Peyer's patch (tissue), 4 donors: ENCODE measurements around the gene PRR23B.

Experiments
- CTCF ChIP-seq, 6 experiments: fragments of 450-650 bp in 4 of 6; fragments of 200-600 bp in 2 of 6; sonication (generic) in 1 of 6; IDR thresholded peaks; one replicate each; pipeline ENCODE4 v1.5.1; 2017 to 2019; ENCODE audit warnings: antibody characterized with exemption in 6 of 6, mild to moderate bottlenecking in 3 of 6, moderate library complexity in 1 of 6
- POLR2A ChIP-seq, 2 donors: fragments of 450-650 bp; IDR thresholded peaks; one replicate each; pipeline ENCODE4 v1.5.1; 2017; ENCODE audit warnings: antibody characterized with exemption in 2 of 2, mild to moderate bottlenecking in 2 of 2, moderate library complexity in 2 of 2

GRCh38 chr3:138984816-138985215 lies 35.9 kb downstream of the PRR23B start:
- TF ChIP-seq POLR2A (IDR thresholded peaks at IDR 0.05) (no peak), CTCF (IDR thresholded peaks at IDR 0.05) (no peak)
